Hematopoietic multipotent progenitor cell treated with erythropoietin and hydrocortisone succinate and interleukin-3 and kit ligand, for 8 days (in vitro differentiated cells): ENCODE measurements around the gene SAMD4A.

ENCODE experiments used
- DNase-seq: peaks from one replicate; pipeline ENCODE4 v3.0.0-alpha.2; 2015

Gene SAMD4A

DNA sequence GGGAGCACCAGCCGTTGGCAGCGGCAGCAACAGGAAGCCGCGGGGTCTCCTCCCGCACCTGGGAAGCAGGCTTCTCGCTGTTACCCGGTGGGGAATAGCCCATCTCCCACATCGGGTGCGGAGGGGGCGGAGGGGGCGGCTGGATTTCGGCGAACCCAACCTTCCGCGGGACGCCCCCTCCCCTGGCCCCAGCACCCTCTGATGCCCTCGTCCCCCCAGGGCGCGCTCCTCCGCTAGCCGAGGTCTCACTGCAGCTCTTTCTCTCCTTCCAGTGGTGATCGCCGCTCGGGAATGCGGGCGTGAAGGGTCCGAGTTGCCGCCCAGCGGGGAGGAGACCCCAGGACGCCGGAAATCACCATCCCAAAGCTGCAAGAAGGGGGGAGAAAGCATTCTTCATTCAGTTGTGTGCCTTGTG, 303 bp downstream of the SAMD4A start:
- no peak for DNase-seq

DNA sequence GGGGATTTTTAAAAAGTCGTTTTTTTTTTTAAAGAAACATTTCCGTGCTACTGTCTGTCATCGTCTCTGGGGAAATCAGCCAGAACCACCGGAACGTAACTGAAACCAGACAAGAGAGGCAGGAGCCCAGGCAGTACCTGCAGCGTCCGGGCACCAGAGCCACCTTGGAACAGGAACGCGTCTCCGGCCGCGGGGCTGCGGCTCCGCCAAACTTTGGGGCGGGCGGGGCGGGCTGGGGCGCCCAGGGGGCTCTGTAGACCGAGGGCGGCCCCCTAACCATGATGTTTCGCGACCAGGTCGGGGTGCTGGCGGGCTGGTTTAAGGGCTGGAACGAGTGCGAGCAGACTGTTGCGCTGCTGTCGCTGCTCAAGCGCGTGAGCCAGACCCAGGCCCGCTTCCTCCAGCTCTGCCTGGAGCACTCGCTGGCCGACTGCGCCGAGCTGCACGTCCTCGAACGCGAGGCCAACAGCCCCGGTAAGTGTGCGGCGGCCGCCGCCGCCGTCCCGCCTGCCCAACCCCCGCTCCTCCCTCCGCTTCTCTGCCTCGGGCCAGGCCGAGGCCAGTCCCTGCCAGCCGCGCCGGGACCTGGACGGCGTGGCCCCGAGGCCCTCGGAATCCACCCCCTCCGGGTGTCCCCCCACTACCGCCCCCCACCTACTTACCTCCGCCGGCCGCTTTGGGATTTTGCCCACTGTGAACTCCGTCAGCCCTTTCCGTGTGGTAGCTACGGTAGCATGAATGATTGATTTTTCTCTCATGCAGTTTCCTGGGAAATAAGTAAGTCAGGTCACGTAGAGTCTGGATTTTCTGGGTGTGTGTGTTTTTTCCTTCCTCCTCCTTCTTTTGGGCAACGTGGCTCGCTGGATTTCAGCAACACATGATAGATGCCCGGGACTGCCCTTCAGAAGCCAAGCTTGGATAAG, 972 bp downstream of the SAMD4A start:
- DNase-seq: no peak

DNA sequence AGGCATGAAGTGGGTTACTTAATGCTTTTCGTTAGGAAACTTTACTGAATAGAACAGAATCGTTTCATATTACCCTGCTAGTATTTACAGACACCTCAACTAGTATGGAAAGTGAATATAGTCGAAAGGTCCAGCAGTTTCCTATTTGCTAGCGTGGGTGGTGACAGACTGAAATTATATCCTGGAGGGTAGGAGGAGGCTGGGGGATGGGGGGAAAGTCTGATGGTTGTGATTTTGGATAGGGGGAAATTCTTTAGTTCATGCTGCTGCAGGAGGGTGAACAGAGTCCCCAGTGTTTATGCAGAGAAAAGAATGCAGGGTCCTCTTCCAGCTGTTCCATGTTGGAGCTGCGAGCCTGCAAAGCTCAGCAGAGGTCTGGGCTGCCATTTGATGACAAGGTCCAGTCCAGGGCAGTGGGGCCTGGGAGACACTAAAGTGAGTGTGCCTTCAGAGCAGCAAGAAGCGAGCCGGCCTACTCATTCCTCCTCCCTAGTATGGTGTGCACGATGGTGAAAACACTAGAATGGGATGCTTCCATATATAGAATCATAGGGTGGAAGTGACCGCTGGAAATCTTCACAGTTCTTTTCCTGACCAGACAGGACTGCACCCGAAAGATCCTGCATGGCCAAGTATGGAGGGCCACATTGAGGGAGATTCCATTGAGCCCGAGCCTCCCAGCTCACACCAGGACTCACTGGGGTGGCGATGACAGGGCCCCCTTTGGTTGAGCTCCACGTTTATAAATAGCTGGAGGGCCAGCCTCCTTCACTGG, 2.1 kb downstream of the SAMD4A start:
- no peak for DNase-seq

DNA sequence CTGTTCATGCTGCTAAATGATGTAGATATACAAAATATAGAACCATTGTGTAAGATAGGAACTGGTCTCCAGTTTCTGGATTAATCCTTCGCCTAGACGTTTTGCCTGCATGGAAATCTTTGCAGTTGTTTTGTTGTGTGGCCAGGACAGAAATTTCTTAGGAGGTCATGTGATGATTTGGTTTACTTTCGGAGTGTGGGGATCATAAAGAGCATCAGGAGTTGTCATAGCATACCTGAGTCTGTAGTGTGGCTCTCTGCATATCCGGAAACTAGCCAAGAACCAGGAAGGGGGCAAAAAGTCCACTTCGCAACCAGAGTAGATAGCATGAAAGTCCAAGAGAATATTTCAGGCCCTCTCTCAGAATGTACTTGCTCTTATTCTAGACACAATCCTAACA, 3.1 kb downstream of the SAMD4A start:
- no peak for DNase-seq

DNA sequence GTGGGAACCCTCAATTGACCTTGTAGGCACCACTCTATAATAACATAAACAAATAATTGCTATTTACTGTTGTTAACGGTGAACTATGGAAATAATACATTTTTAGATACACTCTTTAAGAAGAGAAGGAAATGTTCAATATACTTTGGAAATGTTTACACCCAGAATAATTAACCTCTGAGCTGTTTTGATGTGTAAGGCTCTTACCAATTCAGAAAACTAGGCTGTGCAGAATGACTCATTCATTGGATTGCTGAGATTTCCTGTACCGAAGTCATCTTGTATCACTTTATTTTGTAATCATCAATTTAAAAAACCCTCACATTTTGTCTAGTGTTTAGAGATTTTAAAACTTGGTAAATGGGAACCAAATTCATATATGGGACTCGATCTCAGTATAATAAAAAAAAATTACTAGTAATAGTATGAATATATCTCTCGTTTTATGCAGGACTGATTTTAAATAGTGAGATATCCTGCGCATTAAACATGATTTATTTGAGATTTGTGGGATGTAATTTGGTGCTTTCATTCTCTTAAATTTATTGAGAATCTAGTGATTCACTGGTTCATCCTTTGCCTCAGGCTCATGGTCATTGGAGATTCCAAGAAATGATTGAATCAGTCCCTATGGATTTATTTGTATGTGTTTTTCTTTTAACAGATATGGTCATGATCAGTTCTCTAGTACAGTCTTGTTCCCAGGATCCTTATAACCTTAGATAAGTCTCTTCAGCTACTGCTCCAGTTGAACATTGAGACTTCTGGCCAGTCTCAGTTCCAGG, 3.9 kb downstream of the SAMD4A start:
- no peak for DNase-seq

DNA sequence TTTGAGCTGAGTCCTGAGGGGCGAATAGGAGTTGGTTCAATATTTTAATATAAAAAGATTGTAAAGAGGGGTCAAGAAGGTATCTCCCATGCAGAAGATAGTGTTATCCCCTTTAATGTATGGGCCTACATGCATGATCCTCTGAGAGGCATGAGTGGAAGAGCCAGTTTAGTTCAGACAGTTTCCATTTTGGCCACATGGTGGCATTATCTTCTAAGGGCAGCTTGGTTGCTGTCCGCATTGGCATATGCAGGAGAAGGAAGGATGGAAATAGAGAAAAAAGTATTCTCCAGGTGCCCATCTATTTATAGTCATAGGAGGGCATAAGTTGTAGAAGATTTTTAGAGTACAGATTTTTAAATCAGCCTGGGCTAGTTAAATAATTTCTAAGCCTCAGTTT, 5.4 kb downstream of the SAMD4A start:
- peak; percentile 39 for DNase-seq

DNA sequence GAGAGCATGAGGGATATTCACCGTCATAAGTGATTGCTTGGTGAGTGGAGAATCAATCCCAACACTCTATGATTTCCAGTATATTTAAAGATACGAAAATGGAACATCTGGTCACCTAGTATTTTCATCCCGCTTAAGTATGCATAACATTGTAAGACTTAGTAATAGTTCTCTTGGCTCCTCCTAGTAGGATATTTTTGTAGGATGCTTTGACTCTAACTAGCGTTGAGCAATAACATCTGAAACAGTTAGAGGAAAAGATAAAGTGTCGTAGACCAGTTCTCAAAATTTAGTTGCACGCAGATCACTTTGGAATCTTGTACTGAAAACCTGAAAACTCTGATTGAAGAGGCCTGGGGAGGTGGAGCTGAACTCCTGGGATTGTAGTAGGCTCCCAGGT, 7.6 kb downstream of the SAMD4A start:
- DNase-seq: no peak

DNA sequence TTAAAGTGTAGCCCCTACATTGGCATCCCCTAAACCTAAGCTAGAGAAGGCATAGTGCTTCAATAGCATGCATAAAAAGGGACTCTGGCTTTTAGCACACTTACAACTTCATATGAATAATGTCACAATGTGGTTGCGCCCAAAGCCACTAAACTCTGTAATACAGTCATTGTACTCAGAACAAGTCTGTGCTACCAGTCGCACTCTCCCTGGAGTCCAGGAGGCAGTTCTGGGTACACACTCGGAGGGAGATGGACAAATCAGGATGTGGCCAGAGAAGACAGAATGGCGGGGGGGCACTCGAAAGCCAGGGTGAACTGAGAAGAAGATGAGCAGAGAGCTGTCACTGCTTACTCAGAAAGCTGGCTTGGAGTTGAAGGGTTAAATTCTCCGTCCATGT, 10.6 kb downstream of the SAMD4A start:
- no peak for DNase-seq

DNA sequence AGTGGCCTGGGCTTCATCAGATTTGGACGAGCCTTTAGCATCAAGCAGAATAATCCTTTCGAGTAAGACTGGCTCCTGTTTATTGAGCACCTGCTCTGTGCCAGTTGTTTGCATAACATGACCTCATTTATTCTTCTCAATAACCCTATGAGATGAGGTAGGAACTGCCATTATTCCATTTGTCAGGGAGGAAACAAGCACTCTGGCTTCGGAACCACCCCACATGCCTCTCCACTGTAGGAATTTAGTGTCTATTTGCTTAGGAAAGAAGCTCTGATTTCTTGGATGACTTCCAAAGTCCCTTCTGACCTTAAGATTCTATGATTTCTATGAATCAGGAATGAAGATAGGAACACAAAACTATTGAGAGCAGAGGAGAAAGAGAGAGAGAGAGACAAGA, 11.0 kb downstream of the SAMD4A start:
- DNase-seq: no peak

DNA sequence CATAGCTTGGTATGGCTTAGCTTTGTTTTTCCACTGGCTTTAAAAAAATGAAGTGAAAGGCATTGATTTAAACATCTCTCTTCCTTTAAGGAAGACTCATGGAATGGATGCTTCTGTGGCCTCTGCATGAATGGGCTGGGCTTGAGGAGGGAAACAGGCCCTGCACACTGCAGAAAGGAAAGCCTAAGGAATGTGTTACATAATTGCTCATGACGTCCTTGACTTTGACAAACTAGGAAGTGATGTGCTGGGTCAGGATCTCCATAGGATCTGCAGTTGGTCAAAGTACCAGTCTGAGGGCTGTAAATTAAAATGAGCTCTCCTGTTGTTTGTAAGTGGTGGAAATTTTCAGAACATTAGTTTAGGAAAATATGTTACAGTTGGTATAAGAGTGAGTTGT, 12.7 kb downstream of the SAMD4A start:
- no peak for DNase-seq

DNA sequence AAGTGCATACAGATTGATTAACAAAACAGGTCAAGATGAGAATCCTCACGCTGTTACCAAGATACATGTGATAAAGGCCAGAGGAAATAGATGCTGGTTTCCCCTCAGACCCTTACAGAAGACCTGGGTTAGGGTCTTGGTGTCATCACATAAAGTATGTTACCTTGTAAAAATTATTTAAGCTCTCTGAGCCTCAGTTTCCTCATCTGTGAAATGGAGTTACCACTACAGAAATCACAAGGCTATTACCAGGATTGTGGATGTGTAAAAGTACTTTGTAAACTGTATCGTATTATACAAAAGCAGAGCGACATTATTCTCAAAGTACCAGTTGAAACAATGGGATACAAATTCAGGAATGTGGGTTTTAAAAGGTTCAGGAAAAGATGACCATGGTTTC, 14.0 kb downstream of the SAMD4A start:
- DNase-seq: no peak

DNA sequence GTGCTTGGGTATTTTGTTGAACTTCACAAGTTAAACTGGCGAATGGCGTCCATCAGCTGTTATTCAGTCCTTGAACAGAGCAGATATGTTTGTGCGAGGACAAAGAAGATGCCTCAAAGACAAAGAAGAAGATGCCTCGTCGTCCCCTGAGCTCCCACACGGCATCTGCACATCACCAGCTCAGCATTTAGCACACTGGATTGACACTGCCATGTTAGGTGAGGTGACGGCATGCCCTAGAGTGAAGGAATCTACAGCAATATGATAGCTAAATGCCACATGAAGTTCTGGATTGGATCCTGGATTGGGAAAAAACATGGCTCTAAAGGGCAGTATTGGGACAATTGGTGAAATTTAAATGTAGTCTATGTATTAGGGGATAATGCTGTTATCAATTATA, 15.4 kb downstream of the SAMD4A start:
- DNase-seq: no peak

DNA sequence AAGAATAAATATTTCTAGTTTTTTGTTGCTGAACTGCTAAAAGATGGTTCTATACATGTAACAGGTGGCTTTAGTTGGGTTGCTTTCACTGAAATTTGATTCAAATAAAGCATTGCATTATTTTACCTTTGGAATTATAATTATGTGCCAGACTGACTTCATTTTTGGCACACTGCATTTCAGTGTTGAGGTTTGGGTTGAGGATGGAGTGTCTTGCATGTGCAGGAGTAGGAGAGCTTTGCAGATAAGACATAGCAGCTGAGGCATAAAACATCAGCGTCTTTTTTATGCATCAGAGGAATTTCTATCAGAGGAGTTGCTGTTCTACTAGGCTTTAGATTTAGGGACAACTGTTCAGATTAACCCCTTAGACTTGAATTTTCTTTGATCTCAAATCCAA, 17.2 kb downstream of the SAMD4A start:
- no peak for DNase-seq

DNA sequence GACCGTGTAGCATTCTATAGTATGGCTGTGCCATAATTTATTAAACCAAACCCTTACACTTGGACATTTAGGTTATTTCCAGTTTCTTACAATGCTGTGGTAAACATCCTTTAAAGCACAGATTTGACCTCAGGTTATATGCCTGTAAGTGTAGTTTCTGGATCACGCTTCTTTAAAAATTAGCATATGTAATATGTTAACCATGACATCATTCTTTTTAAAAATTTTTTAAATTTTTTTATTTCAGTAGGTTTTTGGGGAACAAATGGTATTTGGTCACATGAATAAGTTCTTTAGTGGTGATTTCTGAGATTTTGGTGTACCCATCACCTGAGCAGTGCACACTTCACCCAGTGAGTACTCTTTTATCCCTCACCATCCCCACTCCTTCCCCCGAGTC, 18.3 kb downstream of the SAMD4A start:
- DNase-seq: no peak

DNA sequence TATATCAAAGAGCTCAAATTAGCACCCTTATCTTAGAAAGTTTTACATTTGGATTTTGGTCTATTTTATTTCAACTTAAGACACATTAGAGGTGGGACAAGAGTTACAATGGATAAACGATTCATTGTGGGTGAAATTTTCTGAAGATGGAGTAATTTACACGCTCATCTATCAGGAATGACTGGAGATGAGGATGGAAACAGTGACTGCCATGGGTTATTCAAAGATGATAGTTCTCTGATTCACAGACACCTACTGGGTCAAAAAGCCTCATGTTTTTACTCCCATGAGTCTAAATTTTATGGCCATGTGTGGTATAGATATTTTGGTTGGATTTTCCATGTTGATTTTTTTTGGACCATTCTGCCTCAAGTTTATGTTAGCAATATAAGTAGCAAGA, 22.1 kb downstream of the SAMD4A start:
- no peak for DNase-seq

DNA sequence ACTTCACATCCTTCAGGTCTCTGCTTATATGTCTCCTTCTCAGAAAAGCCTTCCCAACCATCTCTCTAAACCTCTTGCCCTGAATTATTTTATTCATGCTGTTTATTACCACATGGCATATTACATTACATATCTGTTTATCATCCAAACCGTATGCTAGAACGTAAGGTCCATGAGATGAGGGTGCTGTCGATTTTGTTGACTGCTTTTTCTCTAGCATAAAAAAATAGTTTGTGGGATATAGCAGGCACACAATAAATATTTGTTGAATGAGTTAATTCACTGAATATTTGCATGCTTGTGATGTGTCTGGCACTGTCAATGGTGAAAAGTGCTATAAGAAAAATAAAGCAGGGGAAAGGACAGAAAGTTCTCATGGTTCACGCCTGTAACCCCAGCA, 22.9 kb downstream of the SAMD4A start:
- DNase-seq: no peak

DNA sequence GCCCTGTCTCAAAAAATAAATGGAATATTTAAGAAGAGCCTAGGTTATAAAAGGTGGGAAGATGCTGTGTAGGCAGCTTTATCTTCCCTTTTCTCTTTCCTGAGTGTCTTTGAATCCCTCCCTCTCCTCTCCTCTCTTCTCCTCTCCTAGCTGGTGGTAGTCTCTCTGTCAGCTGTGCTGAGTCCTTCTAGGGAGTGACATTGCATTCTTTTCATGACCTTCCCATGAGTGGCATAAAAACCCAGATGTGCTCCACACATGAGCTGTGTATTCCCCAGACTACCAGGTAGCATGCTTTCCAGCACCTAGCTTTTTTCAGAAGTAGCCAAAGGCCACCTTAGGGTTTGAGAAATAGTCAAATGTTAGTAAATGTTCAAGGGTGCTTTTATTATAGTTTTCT, 23.6 kb downstream of the SAMD4A start:
- DNase-seq: no peak

DNA sequence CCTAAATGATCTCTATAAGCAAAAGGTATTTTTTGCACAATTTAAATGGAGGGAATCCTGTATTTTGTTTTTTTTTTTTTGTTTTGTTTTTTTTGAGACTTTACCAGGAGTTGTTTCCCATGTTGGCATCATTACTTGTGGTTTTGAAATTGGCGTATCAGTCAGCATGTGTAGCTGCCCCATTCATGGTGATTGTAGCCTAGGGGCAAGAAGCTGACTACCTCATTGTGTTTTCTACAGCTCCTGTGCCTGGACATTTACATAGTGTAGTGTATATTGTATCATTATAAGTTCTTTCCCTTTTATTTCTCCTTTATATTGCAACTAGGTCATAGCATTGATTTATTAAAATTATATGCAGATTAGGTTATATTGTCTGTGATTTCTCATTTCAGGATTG, 24.5 kb downstream of the SAMD4A start:
- no peak for DNase-seq

DNA sequence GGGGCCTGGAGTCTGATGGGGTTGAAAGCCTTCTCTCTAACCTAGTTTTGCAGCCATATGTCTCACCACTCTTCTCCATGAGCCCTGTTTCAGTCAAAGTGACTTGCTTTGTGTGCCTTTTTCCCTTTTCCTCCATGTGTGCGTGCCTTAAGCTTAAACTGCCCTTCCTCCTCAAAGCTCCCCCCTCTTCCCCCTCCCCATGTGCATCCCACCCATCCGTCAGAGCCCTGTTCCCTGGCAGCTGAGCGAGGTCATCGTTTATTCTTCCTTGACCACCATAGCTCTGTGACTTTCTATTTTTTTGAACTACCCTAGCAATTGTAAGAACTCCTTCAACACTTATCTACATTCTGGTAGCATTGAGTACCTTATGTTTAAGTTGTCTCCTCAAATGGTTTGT, 24.9 kb downstream of the SAMD4A start:
- no peak for DNase-seq

DNA sequence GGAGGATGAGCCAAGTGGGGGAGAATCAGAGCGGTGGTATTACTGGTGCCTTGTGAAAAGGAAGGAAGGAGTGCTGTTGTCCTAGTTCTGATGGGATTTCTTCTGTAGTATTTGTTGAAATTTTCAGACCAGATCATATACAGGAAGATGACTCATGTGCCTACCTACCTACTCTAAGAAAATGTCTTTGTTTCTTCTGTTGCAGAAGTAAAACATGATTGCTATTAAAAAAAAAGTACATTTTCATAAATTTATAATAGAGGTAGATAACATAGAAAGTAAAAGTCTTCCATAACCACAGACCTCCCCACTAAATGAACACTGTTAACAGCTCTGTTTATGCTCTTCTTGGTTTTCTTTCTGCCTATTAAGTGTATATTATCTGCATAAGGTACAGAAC, 26.9 kb downstream of the SAMD4A start:
- DNase-seq: no peak

DNA sequence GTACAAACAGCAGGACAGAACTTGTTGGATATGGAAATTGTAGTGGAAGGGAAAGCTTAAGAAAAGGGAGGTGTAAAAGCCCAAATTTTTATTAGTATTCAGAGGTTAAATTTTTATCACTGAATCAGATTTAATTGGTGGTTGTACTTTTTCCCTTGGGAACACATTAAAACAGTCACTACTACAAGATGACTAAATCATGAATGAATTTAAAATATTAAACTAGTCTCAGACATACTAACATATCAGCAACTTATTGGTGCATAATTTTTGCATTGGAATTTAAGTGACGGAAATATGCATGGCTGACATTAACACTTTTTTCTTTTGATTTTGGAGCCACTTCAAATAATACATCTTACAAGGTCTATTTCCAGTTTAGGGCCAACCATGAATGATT, 27.6 kb downstream of the SAMD4A start:
- no peak for DNase-seq

DNA sequence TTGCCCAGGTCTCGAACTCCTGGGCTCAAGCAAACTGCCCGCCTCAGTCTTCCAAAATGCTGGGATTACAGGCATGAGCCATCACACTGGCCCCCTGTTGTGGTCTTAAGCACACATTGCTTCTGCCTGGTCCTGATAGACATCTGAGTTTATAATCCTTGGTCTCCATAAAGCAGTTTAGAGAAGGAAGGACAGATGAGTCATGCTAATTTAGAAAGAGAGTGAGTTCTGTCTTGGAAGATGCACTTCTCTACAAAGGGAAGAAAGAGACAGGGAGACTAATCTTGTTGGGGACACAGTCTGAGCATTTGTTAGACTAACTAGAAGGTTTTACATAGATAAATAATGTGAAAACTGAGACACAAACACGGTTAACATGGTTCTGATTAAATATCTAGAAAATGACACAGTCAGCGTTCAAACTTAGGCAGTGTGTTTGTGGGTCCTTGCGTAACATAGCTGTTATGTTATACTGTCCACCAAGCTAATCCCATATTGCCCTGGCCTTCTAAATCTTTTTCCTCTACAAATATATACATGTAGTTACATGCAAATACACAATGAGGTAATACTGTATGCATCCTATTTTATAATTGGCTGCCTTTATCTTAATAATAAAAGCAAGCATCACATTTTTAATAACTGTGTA, 31.0 kb downstream of the SAMD4A start:
- DNase-seq: no peak
